HT1080 (cell line): ENCODE data around the gene ERO1B. TPM values are rescaled to one million over a fixed set of nuclear protein-coding genes. Genes with fewer than 3 reads are reported as not detected.
A peak's percentile ranks its signal among the peaks of the same experiment; 100 is the strongest.

Experiments used
- DNase-seq: peaks from one replicate; pipeline ENCODE4 v3.0.0-alpha.2; 2015; ENCODE audit warnings: low read depth
- total RNA-seq: library from RNA; depleted of rRNA; stranded (reverse); fragments of >200 nt; shearing (Covaris generic); gene quantifications from 2 replicates; pipeline ENCODE4 v1.2.3, GENCODE V29; 2014

Gene ERO1B
- total RNA-seq, 1 experiment from 2014 or later, result 2.6 TPM

DNA sequence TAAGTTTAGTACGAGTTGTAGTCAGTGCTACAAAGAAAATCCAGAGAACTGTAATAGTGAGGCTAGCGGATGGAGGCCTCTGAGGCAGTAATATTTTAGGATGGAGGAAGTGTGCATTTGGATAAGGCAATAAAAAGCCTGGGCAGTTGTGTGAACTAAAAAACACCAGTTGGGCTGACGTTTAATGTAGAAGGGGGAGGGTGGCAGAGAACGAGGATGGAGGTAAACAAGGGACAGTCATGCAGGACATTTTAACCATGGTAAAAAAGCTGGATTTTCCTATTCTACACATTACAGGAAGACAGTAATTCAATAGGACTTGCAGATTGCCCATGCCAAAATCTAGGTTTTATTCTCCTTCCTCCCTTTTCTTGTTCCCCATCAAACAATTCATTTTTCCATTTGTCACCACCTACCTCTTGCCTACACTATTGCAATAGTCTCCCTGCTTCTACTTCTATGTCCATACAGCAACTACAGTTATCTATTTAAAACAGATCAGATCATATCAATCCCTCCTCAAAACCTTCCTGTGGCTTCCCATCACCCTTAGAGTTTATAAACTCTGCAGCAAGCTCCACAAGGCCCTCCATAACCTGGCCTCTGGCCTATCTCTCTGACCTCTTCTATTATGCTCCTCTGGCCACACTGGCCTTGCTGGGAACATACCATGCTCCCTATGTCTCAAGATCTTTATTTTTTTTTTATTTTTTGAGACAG, 27.7 kb downstream of the ERO1B start:
- DNase-seq, result no peak

DNA sequence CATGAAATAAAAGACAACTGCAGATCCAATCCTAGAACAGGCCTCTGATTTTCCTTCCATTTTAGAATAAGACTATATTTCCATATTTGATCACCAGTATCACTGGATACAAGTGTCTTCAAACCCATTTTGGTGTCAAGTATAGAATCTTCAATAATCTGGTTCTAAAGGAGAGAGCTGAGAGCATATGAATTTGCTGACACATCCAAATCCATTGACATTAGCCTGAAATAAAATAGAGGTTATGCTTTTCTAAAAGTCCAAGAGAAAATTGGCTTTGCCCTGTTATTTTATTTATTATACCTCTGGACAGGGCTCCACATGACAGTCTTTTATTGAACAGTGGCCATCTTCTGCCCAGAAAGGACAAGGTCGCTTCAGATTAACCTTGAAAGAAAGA, 28.6 kb downstream of the ERO1B start:
- DNase-seq, result no peak

DNA sequence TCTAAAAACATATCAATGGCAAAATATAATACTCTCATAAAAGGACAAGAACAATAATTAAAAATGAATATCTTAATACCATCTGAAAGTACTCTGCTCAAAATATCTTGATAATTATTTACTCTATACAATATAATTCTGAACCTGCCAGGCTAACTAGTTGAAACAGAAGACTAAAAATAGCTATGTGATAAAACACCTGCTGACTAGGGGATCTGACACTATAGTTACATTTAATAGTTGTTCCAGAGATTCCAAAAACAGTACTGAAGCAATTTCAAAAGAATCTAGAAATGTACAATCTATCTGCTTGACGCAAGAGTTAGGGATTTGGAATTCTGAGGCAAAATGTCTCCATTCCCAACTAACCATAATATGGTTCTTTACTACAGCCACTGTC, 30.2 kb downstream of the ERO1B start:
- DNase-seq, result no peak

DNA sequence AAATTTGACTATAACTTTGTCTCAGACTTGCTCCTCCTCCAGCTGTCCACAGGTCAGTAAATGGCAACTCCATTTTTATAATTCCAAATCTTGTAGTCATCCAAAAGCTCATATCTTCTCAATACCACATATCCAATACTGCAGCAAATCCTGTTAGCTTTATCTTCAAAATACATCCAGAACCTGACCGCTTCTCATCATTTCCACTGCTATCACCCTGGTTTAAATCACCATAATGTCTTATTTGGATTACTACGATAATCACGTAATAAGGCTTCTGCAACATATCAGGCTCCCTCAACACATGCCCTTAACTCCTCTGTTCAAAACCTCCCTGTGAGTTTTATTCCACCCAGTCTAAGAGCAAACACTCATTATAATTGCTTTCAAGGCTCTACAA, 34.5 kb downstream of the ERO1B start:
- DNase-seq, result no peak

DNA sequence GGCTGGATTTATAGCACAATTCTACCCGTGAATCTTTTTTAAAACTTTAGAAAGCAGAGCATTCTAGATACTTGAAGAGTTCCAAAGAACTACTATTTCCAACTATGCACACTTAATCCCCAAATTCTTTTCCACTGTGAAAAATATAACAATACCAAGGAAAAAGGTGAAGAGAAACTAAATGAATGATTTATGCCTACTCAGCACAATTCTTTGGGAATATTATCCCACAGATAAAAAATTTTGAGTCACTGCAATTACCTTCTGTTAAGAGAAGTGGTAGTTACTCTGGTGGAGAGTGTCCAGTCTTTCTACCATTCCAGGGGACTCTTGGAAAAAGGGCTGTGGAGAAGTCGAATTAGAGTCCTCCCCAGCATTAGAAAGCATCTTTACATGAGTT, 39.2 kb downstream of the ERO1B start:
- DNase-seq, result no peak

DNA sequence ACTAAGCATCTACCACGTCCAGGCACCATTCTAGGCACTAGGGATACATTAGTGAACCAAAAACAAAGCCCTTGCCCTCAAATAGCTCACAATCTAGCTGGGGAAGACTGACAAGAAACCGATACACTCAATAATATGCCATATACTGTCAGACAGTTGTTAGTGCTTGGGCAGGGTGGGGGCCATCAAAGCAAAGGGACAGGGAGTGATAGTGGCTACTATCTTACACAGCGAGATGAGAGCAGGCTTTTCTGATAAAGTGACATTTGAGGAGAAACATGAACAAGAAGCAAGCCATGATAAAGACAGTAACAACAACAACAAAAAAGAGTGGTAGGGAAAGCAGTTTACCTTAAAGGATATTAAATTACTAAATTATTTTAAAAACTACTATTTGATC, 41.1 kb downstream of the ERO1B start:
- no peak for DNase-seq

DNA sequence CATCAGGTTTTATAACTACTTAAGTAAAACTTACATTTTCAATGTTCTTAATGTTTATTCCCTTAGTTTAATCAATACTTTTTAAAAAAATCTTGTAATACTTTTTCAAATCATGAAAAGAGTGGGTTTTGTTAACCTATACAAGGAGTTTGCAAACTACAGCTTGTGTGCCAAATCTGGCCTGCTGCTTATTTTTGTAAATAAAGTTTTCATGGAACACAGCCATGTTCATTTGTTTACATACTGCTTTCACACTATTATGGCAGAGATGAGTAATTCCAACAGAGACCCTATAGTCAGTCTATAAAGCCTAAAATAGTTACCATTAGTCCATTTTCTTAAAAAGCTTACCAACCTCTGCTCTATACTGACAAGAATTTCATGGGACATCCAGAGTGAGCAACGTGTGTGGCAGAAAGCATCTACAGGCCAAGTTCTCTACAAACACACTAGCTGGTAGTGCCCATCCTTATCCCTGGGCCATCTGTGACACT, 42.6 kb downstream of the ERO1B start:
- no peak for DNase-seq

DNA sequence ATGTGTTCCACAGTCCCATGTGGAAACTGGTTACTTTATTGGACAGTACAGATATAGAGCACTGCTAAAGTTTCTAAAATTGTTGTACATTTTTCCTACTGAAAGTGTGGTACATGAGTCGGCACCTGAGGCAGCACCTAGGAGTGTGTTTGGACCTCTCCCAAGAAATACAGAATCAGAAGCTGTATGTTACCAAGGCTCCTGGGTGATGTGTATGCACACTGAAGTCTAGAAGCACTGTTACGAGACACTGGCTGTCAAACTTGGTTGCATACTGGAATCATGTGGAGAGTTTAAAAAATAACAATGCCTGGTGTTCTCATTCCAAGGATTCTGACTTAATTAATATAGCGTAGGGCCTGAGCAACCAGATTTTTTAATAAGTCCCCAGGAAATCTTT, 46.6 kb downstream of the ERO1B start:
- DNase-seq, result no peak

DNA sequence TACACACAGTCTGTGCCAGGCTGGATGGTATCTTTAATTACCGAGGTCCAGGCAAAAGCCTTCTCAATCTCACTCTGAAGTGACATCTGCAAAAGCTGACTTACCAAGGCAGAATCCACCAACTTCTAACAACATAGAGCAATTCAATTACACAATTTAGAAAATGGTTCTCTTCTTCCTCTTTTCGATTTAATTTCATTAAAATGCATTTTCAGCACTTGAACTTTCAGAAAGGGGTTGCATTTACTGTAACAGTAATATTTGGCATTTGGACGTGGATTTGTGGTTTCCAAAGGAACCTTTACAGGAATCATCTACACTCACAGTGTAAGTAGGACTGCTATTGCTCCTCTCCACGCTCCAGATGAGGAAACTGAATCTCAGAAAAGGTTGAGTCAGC, 53.3 kb downstream of the ERO1B start:
- DNase-seq, result no peak

DNA sequence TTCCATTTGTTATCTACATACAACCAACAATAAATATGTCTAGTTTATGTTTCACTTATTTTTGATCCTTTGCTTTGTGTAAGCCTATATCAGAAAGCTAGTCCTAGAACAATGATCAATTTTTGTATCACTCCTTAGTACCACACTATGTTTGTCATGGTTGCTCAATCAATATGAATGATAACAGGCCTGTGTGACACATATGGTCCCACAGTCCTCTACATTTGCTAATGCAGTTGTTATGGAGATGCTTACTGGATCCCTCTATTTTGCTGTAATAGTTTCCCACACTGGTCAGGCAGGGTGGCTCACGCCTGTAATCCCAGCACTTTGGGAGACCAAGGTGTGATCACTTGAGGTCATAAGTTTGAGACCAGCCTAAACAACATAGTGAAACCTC, 59.1 kb downstream of the ERO1B start:
- DNase-seq, result no peak

DNA sequence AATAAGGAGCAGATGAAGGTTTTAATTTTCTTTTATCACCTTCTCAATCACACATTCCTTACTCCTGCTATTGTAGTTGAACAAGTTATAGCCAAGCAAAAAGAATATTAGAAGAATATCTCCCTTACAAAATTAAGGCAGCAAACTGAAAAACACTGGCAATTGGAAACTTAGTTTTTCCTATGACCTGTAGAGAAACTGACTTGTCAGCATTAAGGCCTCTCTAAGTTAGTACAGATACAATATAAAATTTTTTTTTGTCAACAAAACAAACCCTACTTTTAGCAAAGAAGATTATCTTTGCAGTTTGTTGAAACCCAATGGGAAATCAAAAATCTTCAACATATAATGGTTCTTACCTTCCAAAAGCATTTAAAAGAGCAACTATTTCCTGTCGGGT, 61.3 kb downstream of the ERO1B start:
- no peak for DNase-seq

DNA sequence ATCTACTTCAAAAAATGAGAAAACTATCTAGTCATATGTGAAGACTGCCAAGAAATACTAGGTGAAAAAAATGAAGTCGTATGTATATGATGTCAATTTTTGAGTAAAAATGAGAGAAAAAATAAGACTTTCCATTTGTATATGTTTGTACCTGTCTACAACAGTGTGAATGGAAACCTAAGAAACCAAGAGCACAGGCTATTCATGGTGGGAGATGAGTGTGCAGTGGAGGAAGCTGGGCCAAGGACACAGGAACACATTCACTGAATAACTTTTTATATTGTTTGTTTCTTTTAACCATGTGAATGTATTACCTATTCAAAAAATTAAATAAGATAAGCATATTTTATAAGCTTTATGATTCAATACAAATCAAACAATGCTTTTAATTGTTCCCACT, 67.0 kb downstream of the ERO1B start:
- DNase-seq, result no peak

DNA sequence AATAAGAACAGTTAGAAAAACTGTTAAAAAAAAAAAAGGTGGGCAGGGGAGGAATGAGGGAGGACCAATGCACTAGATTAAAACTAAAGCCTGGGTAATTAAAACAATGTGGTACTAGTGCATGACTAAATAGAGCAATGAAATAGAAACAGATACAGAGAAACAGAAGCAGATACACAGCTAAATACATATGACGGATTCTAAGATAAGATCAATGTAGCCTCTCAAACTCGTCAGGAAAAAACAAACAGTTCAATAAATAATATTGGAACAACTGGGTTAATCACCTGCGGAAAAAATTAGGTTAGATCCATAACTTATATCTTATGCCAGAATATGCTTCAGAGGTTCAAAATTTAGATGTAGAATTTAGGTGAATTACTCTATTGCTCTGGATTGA, 68.2 kb downstream of the ERO1B start:
- no peak for DNase-seq

DNA sequence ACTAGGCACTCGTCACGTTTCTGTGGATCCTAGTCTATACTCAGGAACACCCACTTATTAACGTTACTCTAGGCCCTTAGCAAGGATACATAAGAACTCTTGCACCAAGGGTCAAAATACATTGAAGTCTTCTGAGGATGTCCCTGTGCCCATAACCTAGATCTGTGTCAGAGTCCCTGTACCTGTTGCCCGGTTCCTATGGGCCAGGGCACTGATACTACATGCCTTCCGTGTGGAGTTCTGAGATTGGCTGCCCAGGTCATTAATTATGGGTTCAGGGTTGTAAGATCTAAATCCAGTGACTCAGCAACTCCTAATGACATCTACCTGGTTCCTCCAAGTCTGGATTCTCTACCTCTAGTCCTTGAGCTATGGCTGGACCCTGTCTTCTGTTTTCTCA, 69.9 kb downstream of the ERO1B start:
- no peak for DNase-seq

DNA sequence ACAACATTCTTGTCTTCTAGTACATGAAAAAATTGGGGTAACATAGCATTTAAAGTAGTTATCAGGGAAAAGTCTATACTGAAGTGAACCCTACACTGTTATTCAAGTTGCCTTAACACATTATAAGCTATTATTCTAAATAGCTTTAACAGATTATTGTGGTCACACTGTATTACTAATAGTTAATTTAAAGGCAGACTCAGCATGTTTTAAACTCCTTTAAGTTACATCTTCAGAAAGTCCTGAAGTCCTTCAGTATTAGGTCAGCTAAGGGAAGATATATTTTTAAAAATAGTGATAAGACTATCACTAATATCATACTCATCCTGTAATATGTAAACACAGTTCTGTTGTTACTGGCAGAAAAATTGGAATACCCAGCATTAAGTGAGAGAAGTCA, 72.0 kb downstream of the ERO1B start:
- DNase-seq, result no peak

DNA sequence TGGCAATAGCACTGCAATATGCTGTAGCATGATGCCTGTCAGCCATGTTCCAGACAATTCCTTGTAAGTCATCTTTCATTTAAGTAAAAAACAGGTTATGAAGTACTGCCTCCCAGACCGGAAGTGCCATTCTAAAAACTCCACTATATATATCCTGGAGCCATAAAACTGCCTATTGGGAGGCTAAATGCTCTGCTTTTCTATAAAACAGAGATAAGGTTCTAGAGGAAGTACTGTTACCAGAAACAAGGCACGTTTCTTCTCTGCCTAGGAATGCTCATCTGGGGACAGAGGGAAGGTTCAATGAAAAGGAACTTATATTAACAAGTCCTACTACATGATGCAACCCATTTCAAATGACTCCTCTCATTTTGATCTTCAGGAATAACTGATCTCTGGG, 72.6 kb downstream of the ERO1B start:
- no peak for DNase-seq

DNA sequence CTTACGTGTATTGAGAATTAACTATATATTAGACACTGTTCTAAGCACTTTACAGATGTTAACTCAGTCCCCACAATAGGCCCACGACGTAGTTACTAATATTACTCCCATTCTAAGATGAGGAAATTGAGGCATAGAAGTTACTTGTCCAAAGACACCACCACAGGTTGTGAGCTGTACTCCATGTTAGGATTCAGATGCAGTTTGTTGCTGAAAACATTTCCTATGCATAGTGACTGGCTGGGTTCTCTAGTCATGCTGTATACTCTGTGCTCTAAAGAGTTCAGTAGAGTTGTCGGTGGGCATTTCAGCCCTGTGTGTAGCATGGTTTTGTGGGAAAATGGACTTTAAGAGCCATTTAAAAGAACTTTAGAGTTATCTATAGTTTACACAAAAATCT, 74.2 kb downstream of the ERO1B start:
- no peak for DNase-seq

DNA sequence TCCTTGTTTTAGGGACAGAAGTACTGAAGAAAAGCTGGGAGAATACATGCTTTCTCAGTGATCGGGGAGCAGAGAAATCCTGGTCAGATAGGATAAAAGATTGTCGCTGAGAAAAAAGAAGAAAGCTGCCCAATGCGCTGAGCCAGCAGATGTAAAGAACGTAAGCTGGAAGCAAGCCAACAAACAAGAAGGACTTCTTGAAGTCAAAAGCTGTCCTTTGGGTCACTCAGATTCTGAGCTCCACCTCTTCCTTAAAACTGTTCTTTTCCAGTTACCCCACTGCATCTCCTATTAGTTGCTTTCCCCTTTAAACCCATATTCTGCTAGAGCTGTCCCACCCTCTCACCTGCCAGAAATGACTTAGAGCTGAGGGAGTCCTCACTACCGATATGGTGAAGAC, 74.6 kb downstream of the ERO1B start:
- no peak for DNase-seq

DNA sequence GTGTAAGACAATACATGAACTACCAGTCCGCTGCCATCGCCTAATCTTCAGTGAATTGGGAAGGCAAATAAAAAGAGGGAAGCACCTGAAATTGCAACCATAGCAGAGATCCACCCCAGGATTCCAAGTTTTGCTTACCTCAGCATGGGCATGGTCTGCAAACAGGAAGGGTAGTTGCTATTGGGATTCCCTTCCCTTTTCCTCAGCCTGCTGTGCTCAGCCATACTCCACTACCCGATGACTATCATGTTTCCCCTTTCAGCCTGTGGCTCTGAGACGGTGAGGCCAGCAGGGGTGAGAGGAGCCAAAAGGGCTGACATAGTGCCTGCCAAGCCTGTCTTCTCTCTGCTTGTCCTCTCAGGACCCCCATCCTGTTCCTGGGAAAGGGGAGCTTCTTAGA, 75.2 kb downstream of the ERO1B start:
- DNase-seq, result no peak

DNA sequence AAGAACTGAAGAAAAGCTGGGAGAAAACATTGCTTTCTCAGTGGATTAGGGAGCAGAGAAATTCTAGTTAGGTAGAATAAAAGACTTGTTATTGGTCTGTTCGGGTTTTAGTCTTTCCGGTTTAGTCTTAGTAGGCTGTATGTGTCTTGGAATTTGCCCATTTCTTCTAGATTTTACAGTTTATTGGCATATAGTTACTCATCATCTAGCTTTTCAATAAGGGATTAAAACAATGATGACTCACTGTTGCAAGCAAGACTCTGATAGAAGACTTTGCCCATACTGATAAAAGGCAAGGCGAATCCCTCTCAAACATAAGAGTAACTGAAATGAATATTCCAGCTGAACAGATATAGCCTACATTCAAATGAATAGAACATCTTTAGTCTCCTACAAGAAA, 77.1 kb downstream of the ERO1B start:
- peak; percentile 11 for DNase-seq

DNA sequence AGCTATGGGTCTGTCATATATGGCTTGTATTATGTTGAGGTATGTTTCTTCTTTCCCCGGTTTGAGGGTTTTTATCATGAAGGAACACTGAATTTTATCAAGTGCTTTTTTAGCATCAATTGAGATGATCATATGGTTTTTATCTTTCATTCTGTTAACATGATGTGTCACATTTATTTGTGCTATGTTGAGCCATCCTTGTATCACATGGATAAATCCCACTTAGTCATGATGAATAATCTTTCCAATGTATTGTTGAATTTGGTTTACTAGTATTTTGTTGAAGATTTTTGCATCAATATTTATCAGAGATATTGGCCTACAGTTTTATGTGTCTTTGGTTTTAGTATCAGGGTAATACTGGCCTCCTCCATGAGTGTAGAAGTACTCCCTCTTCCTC, 77.7 kb downstream of the ERO1B start:
- DNase-seq, result no peak

DNA sequence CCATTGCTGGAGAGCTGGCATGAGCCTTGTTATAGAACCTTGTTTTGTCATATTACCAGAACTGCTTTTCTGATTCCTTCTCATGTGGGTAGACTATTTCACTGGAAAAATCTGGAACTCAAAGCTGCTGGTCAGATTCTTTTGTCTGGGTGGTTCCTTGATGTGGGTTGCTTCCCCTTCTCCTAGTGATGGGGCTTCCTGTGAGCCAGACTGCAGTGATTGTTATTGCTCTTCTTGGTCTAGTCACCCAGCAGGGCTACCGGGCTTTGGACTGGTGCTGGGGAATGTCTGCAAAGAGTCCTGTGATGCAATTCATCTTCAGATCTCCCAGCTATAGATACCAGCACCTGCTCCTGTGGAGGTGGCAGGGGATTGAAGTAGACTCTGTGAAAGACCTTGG, 80.0 kb downstream of the ERO1B start:
- no peak for DNase-seq

DNA sequence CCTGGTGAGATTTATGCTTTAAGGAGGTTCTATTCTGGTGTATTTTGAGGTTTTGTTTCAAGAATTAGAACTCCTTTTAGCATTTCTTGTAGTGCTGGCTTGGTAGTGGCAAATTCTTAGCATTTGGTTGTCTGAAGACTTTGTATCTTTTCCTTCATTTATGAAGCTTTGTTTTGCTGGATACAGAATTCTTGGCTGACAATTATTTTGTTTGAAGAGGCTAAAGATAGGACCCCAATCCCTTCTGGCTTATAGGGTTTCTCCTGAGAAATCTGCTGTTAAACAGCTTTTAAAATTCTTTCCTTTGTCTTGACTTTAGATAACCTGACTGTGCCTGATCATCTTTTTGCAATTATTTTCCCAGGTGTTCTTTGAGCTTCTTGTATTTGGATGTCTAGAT, 80.8 kb downstream of the ERO1B start:
- DNase-seq, result no peak

DNA sequence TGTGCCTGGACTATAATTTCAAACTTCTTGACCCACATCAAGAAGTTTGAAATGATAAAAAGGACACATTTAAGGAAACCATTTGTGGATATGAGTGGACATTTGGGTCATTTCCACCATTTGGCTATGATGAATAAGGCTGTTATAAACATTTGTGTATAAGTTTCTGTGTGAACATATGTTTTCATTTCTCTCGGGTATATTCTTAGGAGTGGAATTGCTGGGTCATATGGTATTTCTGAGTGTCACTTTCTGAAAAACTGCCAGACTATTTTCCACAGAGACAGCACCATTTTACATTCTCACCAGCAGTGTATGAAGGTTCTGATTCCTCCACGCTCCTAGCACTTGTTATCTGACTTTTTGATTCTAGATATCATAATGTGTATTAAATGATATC, 88.6 kb downstream of the ERO1B start:
- DNase-seq, result no peak
